ENCODE results near the gene CTNNA2. TPM values are rescaled to one million over a fixed set of nuclear protein-coding genes. Genes with fewer than 3 reads are reported as not detected.

CTNNA2 gene
- polyA plus RNA-seq, 2 of the 4 experiments (the other 2 are of a cell fraction): 0.50 to 0.94 TPM

GRCh38 chr2:79585701-79586433 is 73.0 kb downstream of the CTNNA2 start (continued):
- TF ChIP-seq, protein P1, sequence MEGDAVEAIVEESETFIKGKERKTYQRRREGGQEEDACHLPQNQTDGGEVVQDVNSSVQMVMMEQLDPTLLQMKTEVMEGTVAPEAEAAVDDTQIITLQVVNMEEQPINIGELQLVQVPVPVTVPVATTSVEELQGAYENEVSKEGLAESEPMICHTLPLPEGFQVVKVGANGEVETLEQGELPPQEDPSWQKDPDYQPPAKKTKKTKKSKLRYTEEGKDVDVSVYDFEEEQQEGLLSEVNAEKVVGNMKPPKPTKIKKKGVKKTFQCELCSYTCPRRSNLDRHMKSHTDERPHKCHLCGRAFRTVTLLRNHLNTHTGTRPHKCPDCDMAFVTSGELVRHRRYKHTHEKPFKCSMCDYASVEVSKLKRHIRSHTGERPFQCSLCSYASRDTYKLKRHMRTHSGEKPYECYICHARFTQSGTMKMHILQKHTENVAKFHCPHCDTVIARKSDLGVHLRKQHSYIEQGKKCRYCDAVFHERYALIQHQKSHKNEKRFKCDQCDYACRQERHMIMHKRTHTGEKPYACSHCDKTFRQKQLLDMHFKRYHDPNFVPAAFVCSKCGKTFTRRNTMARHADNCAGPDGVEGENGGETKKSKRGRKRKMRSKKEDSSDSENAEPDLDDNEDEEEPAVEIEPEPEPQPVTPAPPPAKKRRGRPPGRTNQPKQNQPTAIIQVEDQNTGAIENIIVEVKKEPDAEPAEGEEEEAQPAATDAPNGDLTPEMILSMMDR (IDR thresholded peaks at IDR 0.05): no peak

DNA sequence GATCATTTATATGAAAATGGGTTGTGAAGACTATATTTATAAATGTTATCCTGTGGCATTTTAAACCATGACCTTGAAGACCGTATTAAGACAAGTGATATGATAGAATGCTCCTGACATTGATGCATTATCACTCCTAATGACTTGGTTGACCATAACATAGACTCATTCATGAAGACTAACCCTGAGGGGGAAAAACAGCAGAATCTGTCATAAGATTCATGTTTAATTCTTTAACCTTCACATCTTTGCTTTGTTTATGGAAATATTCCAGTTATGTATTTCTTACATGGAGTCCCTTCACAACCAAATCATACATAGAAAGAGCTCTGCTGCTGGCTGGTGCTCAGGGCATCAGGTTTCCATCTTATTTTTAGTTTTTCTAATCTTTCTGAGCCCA is 78.4 kb downstream of the CTNNA2 start:
- FAIRE-seq (no peak), ATAC-seq (no peak), DNase-seq (ENCODE audit: low read depth in 1 of 2, low spot score in 1 of 2) (no peak)
- H3K4me2 ChIP-seq: no peak overlapping the region
- WGBS (ENCODE audit: missing lambda C conversion rate): 53% methylated on average over 1 of the region's 1 CpG
- no peak overlapping the region for H3K27ac ChIP-seq
- H3K9me3 ChIP-seq: 0 out of 3 replicates have a peak, but pooled peaks cover 4% of the 10 kb centered on the region
- H3K4me1 ChIP-seq: no peaks in the 10 kb centered on the region
- POLR2A ChIA-PET: no interaction called here
- TF ChIP-seq MAFK (IDR thresholded peaks at IDR 0.05; ENCODE audit: partially characterized antibody): no peak
- CTCF ChIA-PET: no interaction called here
- no peak overlapping the region for H3K4me3 ChIP-seq

GRCh38 chr2:79593237-79593867 is 80.5 kb downstream of the CTNNA2 start:
- no peak for FAIRE-seq
- DNase-seq (ENCODE audit: low read depth in 1 of 2, low spot score in 1 of 2): no peak
- no peak for ATAC-seq
- Histone ChIP-seq H3K4me1 (no peaks in the 10 kb centered on the region), H3K27ac (no peak overlapping the region), H3K4me2 (no peak overlapping the region), H3K9me3 (no peaks in the 10 kb centered on the region), H3K4me3 (no peak overlapping the region)
- CTCF ChIA-PET: no interaction called here
- POLR2A ChIA-PET: no interaction called here
- 39% methylated on average over 4 of the region's 4 CpGs for WGBS (ENCODE audit: missing lambda C conversion rate)
- TF ChIP-seq FOSL2 (IDR thresholded peaks at IDR 0.05) (no peak), FOSL2 (CRISPR knock-in tag; IDR thresholded peaks at IDR 0.05) (no peak), MAFK (IDR thresholded peaks at IDR 0.05; ENCODE audit: partially characterized antibody) (peak; percentile 99)

- H3K9me3 ChIP-seq: no peaks in the 10 kb centered on the region
- H3K27ac ChIP-seq: no peak overlapping the region
- no peaks in the 10 kb centered on the region for H3K4me1 ChIP-seq
- WGBS (ENCODE audit: missing lambda C conversion rate): 32% methylated on average over 3 of the region's 3 CpGs
- no peak for ATAC-seq
- ChIA-PET CTCF (no interaction called here), POLR2A (no interaction called here)
- H3K4me2 ChIP-seq: no peak overlapping the region
- DNase-seq (ENCODE audit: low read depth in 1 of 2, low spot score in 1 of 2): no peak
- FAIRE-seq: no peak
- no peak overlapping the region for H3K4me3 ChIP-seq
- TF ChIP-seq RCOR1 (IDR thresholded peaks at IDR 0.05; ENCODE audit: low read depth, low read length) (no peak), HOXB5 (CRISPR knock-in tag; IDR thresholded peaks at IDR 0.05) (no peak), MAFK (IDR thresholded peaks at IDR 0.05; ENCODE audit: partially characterized antibody) (no peak), SREBF2 (IDR thresholded peaks at IDR 0.05) (no peak), RNF2 (IDR thresholded peaks at IDR 0.05; ENCODE audit: borderline replicate concordance, low read depth) (no peak), HOXA7 (CRISPR knock-in tag; IDR thresholded peaks at IDR 0.05) (no peak), POLR2A (IDR thresholded peaks at IDR 0.05; ENCODE audit: low read length) (no peak), KDM5A (IDR thresholded peaks at IDR 0.05) (no peak), HOXB13 (CRISPR knock-in tag; IDR thresholded peaks at IDR 0.05; ENCODE audit: low read depth) (no peak), NFE2L2 (conservative IDR thresholded peaks at IDR 0.05; ENCODE audit: low read length) (no peak), TFCP2L1 (CRISPR knock-in tag; IDR thresholded peaks at IDR 0.05) (no peak), CBX2 (IDR thresholded peaks at IDR 0.05; ENCODE audit: borderline replicate concordance, low read depth) (no peak), E2F6 (IDR thresholded peaks at IDR 0.05; ENCODE audit: borderline replicate concordance, low read depth) (no peak), BHLHE40 (IDR thresholded peaks at IDR 0.05; ENCODE audit: low read depth, low read length) (no peak)
- TF ChIP-seq, protein P2, sequence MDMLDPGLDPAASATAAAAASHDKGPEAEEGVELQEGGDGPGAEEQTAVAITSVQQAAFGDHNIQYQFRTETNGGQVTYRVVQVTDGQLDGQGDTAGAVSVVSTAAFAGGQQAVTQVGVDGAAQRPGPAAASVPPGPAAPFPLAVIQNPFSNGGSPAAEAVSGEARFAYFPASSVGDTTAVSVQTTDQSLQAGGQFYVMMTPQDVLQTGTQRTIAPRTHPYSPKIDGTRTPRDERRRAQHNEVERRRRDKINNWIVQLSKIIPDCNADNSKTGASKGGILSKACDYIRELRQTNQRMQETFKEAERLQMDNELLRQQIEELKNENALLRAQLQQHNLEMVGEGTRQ (IDR thresholded peaks at IDR 0.05): no peak
Observed at GRCh38 chr2:79596403-79596802, 83.6 kb downstream of the CTNNA2 start.

All from A549 (cell line).